ENCODE data around the gene ADAT3.

DNA sequence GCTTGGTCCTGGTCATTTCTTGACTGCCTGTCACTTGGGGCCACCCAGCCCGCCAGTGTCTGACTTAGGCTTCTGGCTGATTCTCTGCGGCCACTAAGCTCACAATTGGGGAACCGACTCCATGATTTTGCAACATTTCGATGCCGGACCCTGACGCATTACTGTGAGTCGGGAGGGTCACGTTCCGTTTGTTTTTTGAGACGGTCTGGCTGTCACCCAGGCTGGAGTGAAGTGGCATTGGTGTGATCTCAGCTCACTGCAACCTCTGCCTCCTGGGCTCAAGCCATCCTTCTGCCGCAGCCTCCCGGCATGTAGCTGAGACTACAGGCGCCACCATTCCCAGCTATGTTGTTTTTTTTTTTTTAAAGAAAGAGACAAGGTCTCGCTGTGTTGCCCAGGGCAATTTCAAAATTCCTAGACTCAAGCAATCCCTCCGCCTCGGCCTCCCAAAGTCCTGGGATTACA lies 3.2 kb upstream of the ADAT3 start:
- TF ChIP-seq, protein P1, sequence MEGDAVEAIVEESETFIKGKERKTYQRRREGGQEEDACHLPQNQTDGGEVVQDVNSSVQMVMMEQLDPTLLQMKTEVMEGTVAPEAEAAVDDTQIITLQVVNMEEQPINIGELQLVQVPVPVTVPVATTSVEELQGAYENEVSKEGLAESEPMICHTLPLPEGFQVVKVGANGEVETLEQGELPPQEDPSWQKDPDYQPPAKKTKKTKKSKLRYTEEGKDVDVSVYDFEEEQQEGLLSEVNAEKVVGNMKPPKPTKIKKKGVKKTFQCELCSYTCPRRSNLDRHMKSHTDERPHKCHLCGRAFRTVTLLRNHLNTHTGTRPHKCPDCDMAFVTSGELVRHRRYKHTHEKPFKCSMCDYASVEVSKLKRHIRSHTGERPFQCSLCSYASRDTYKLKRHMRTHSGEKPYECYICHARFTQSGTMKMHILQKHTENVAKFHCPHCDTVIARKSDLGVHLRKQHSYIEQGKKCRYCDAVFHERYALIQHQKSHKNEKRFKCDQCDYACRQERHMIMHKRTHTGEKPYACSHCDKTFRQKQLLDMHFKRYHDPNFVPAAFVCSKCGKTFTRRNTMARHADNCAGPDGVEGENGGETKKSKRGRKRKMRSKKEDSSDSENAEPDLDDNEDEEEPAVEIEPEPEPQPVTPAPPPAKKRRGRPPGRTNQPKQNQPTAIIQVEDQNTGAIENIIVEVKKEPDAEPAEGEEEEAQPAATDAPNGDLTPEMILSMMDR (IDR thresholded peaks at IDR 0.05): no peak
- peak in 1 of 4 donors; percentile 66 for TF ChIP-seq POLR2A (IDR thresholded peaks at IDR 0.05)
